ENCODE measurements around the gene PDSS2.

- TF ChIP-seq POLR2A (IDR thresholded peaks at IDR 0.05; ENCODE audit: low read length) (no peak), GATA1 (IDR thresholded peaks at IDR 0.05; ENCODE audit: low read depth, low read length) (no peak)
These were observed 215.2 kb downstream of the PDSS2 start for GRCh38 chr6:107244082-107244741.
